HepG2 (cell line): ENCODE data around the gene NAT9. TPM values are rescaled to one million over a fixed set of nuclear protein-coding genes. Genes with fewer than 3 reads are reported as not detected.

Experiments
- CCDC6 ChIP-seq: sonication (generic); formaldehyde crosslinking; IDR thresholded peaks from 2 replicates; pipeline ENCODE4 v1.8.1; 2022; ENCODE audit warnings: mild to moderate bottlenecking, missing genetic modification reagents, moderate library complexity
- FOXC1 ChIP-seq: sonication (generic); formaldehyde crosslinking; IDR thresholded peaks from 2 replicates; pipeline ENCODE4 v1.8.0; 2022; ENCODE audit warnings: mild to moderate bottlenecking, missing genetic modification reagents, borderline replicate concordance
- GFI1 ChIP-seq: sonication (generic); formaldehyde crosslinking; IDR thresholded peaks from 2 replicates; pipeline ENCODE4 v1.5.0; 2020; ENCODE audit warnings: missing genetic modification reagents, mild to moderate bottlenecking, borderline replicate concordance
- HDAC2 ChIP-seq: sonication (generic); formaldehyde crosslinking; IDR thresholded peaks from 2 replicates; pipeline ENCODE4 v1.4.0; 2020; ENCODE audit warnings: missing genetic modification reagents
- NRL ChIP-seq: sonication (generic); formaldehyde crosslinking; IDR thresholded peaks from 2 replicates; pipeline ENCODE4 v1.5.0; 2020; ENCODE audit warnings: missing genetic modification reagents, mild to moderate bottlenecking, moderate library complexity, borderline replicate concordance
- PBX3 ChIP-seq: sonication (generic); formaldehyde crosslinking; IDR thresholded peaks from 2 replicates; pipeline ENCODE4 v1.8.1; 2023; ENCODE audit warnings: missing genetic modification reagents, inconsistent platforms, borderline replicate concordance
- RFXANK ChIP-seq: IDR thresholded peaks from 2 replicates; pipeline ENCODE4 v1.6.1; 2016
- SRY ChIP-seq: sonication (generic); formaldehyde crosslinking; IDR thresholded peaks from 2 replicates; pipeline ENCODE4 v1.8.0; 2022; ENCODE audit warnings: mild to moderate bottlenecking, missing genetic modification reagents
- ZFYVE20 ChIP-seq: sonication (generic); formaldehyde crosslinking; IDR thresholded peaks from 2 replicates; pipeline ENCODE4 v1.8.0; 2023; ENCODE audit warnings: low read depth, mild to moderate bottlenecking, moderate library complexity, missing genetic modification reagents, borderline replicate concordance
- ZNF234 ChIP-seq: sonication (generic); formaldehyde crosslinking; conservative IDR thresholded peaks from 2 replicates; pipeline ENCODE4 v1.5.1; 2020; ENCODE audit warnings: mild to moderate bottlenecking, missing genetic modification reagents
- ZNF251 ChIP-seq: sonication (generic); formaldehyde crosslinking; IDR thresholded peaks from 2 replicates; pipeline ENCODE4 v1.9.0; 2021; ENCODE audit warnings: mild to moderate bottlenecking, missing genetic modification reagents
- ZNF274 ChIP-seq: sonication (generic); formaldehyde crosslinking; IDR thresholded peaks from 2 replicates; pipeline ENCODE4 v1.5.1; 2020; ENCODE audit warnings: mild to moderate bottlenecking, missing genetic modification reagents
- ZNF343 ChIP-seq: sonication (generic); formaldehyde crosslinking; IDR thresholded peaks from 2 replicates; pipeline ENCODE4 v1.4.0; 2020; ENCODE audit warnings: mild to moderate bottlenecking, missing genetic modification reagents
- ZNF616 ChIP-seq: sonication (generic); formaldehyde crosslinking; IDR thresholded peaks from 2 replicates; pipeline ENCODE4 v1.5.0; 2020; ENCODE audit warnings: low read depth, mild to moderate bottlenecking, missing genetic modification reagents
- ZSCAN31 ChIP-seq: sonication (generic); formaldehyde crosslinking; IDR thresholded peaks from 2 replicates; pipeline ENCODE4 v1.5.0; 2020; ENCODE audit warnings: low read depth, mild to moderate bottlenecking, missing genetic modification reagents
- polyA plus RNA-seq, 8 experiments: library from polyadenylated mRNA; depleted of rRNA in 3 of 8; stranded (reverse) in 7 of 8; unstranded in 1 of 8; fragments of >200 nt; fragmentation: Illumina TruSeq in 4 of 8; extraction: Trizol in 4 of 8; gene quantifications; 2 replicates each; pipeline versions ENCODE4 v1.2.1 to v1.2.3, GENCODE V29; 2011 to 2016; ENCODE audit warnings: low read depth in 4 of 8, missing spikeins in 1 of 8, mixed read lengths in 1 of 8; ENCODE audit not compliant: insufficient read depth in 1 of 8
- total RNA-seq, 5 experiments: library from RNA; depleted of rRNA; stranded (reverse); fragments of >200 nt; fragmentation: Illumina TruSeq; extraction: Trizol; gene quantifications; 2 replicates each; pipeline ENCODE4 v1.2.3, GENCODE V29; 2016; ENCODE audit warnings: low read depth in 1 of 5
- TF ChIP-seq, protein P1 (sequence below): sonication (generic); formaldehyde crosslinking; IDR thresholded peaks from 2 replicates; pipeline ENCODE4 v1.8.0; 2022; ENCODE audit warnings: mild to moderate bottlenecking, missing genetic modification reagents, moderate library complexity
- TF ChIP-seq, protein P2 (sequence below): sonication (generic); formaldehyde crosslinking; IDR thresholded peaks from 2 replicates; pipeline ENCODE4 v1.4.0; 2020; ENCODE audit warnings: missing genetic modification reagents
- TF ChIP-seq, protein P3 (sequence below): conservative IDR thresholded peaks from 2 replicates; pipeline ENCODE4 v1.6.1; 2018; ENCODE audit warnings: missing genetic modification reagents
- TF ChIP-seq, protein P4 (sequence below): sonication (generic); formaldehyde crosslinking; IDR thresholded peaks from 2 replicates; pipeline ENCODE4 v1.4.0; 2020; ENCODE audit warnings: missing genetic modification reagents
- TF ChIP-seq, protein P5 (sequence below): sonication (generic); formaldehyde crosslinking; IDR thresholded peaks from 2 replicates; pipeline ENCODE4 v1.4.0; 2020; ENCODE audit warnings: missing genetic modification reagents, borderline replicate concordance

Gene NAT9
- total and polyA plus RNA-seq, 2 of the 13 experiments (the other 11 are each of a cell fraction or from before 2014, with no cell fraction given): 39.7 to 44.2 TPM

DNA sequence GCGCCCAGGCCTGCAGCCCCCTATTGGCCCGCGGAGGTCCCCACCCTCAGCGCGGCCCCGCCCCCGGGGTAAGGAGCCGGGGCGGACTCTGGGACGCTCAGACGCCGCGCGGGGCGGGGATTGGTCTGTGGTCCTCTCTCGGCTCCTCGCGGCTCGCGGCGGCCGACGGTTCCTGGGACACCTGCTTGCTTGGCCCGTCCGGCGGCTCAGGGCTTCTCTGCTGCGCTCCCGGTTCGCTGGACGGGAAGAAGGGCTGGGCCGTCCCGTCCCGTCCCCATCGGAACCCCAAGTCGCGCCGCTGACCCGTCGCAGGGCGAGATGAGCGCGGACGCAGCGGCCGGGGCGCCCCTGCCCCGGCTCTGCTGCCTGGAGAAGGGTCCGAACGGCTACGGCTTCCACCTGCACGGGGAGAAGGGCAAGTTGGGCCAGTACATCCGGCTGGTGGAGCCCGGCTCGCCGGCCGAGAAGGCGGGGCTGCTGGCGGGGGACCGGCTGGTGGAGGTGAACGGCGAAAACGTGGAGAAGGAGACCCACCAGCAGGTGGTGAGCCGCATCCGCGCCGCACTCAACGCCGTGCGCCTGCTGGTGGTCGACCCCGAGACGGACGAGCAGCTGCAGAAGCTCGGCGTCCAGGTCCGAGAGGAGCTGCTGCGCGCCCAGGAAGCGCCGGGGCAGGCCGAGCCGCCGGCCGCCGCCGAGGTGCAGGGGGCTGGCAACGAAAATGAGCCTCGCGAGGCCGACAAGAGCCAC lies 27.4 kb downstream of the NAT9 start, which contains the start of gene NHERF1 (continued):
- TF ChIP-seq SRY (0 out of 2 replicates have a peak, but pooled peaks have one; percentile 91), ZNF343 (CRISPR knock-in tag) (no peak), CCDC6 (CRISPR knock-in tag) (peak; percentile 90), ZNF274 (CRISPR knock-in tag) (peak; percentile 98), FOXC1 (CRISPR knock-in tag) (peak; percentile 97), ZSCAN31 (peak; percentile 77; the same call in 1 of the 2 replicates), NRL (CRISPR knock-in tag) (peak; percentile 92), ZFYVE20 (CRISPR knock-in tag) (0 out of 2 replicates have a peak, but pooled peaks have one; percentile 13), ZNF616 (CRISPR knock-in tag) (peak; percentile 59; the same call in 1 of the 2 replicates), RFXANK (CRISPR knock-in tag) (peak; percentile 52; the same call in 1 of the 2 replicates), ZNF251 (CRISPR knock-in tag) (no peak), HDAC2 (CRISPR knock-in tag) (peak; percentile 74), PBX3 (CRISPR knock-in tag) (peak; percentile 92), GFI1 (CRISPR knock-in tag) (0 out of 2 replicates have a peak, but pooled peaks have one; percentile 49), ZNF234 (CRISPR knock-in tag) (peak; percentile 47; the same call in 1 of the 2 replicates)
- TF ChIP-seq, protein P1, sequence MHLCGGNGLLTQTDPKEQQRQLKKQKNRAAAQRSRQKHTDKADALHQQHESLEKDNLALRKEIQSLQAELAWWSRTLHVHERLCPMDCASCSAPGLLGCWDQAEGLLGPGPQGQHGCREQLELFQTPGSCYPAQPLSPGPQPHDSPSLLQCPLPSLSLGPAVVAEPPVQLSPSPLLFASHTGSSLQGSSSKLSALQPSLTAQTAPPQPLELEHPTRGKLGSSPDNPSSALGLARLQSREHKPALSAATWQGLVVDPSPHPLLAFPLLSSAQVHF (CRISPR knock-in tag): peak; percentile 35; the same call in 1 of the 2 replicates
- TF ChIP-seq, protein P2, sequence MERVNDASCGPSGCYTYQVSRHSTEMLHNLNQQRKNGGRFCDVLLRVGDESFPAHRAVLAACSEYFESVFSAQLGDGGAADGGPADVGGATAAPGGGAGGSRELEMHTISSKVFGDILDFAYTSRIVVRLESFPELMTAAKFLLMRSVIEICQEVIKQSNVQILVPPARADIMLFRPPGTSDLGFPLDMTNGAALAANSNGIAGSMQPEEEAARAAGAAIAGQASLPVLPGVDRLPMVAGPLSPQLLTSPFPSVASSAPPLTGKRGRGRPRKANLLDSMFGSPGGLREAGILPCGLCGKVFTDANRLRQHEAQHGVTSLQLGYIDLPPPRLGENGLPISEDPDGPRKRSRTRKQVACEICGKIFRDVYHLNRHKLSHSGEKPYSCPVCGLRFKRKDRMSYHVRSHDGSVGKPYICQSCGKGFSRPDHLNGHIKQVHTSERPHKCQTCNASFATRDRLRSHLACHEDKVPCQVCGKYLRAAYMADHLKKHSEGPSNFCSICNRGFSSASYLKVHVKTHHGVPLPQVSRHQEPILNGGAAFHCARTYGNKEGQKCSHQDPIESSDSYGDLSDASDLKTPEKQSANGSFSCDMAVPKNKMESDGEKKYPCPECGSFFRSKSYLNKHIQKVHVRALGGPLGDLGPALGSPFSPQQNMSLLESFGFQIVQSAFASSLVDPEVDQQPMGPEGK: peak; percentile 34
- TF ChIP-seq, protein P3, sequence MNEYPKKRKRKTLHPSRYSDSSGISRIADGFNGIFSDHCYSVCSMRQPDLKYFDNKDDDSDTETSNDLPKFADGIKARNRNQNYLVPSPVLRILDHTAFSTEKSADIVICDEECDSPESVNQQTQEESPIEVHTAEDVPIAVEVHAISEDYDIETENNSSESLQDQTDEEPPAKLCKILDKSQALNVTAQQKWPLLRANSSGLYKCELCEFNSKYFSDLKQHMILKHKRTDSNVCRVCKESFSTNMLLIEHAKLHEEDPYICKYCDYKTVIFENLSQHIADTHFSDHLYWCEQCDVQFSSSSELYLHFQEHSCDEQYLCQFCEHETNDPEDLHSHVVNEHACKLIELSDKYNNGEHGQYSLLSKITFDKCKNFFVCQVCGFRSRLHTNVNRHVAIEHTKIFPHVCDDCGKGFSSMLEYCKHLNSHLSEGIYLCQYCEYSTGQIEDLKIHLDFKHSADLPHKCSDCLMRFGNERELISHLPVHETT: peak; percentile 82
- TF ChIP-seq, protein P4, sequence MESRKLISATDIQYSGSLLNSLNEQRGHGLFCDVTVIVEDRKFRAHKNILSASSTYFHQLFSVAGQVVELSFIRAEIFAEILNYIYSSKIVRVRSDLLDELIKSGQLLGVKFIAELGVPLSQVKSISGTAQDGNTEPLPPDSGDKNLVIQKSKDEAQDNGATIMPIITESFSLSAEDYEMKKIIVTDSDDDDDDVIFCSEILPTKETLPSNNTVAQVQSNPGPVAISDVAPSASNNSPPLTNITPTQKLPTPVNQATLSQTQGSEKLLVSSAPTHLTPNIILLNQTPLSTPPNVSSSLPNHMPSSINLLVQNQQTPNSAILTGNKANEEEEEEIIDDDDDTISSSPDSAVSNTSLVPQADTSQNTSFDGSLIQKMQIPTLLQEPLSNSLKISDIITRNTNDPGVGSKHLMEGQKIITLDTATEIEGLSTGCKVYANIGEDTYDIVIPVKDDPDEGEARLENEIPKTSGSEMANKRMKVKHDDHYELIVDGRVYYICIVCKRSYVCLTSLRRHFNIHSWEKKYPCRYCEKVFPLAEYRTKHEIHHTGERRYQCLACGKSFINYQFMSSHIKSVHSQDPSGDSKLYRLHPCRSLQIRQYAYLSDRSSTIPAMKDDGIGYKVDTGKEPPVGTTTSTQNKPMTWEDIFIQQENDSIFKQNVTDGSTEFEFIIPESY (CRISPR knock-in tag): 0 out of 2 replicates have a peak, but pooled peaks have one; percentile 16
- TF ChIP-seq, protein P5, sequence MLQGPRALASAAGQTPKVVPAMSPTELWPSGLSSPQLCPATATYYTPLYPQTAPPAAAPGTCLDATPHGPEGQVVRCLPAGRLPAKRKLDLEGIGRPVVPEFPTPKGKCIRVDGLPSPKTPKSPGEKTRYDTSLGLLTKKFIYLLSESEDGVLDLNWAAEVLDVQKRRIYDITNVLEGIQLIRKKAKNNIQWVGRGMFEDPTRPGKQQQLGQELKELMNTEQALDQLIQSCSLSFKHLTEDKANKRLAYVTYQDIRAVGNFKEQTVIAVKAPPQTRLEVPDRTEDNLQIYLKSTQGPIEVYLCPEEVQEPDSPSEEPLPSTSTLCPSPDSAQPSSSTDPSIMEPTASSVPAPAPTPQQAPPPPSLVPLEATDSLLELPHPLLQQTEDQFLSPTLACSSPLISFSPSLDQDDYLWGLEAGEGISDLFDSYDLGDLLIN (CRISPR knock-in tag): peak; percentile 89
